ENCODE measurements around the gene RAB10.

- TF ChIP-seq CTCF (IDR thresholded peaks at IDR 0.05) (no peak), POLR2A (IDR thresholded peaks at IDR 0.05) (no peak)
These were observed 105.6 kb downstream of the RAB10 start for GRCh38 chr2:26139269-26140183.

All from thyroid gland (tissue), 4 donors.